Liver (tissue), 9 donors: Measurements from ENCODE around the gene TAAR5. TPM values are rescaled to one million over a fixed set of nuclear protein-coding genes. Genes with fewer than 3 reads are reported as not detected.

ENCODE experiments used
- DNase-seq: peaks from one replicate; pipeline ENCODE4 v3.0.0-alpha.2; 2017; ENCODE audit warnings: low spot score
- H3K27ac ChIP-seq, 2 donors: one replicate each; pipeline ENCODE4 v1.7.0; 2013; ENCODE audit warnings: inconsistent platforms in 2 of 2, low read length in 2 of 2, control low read depth in 1 of 2, low read depth in 1 of 2, mild to moderate bottlenecking in 1 of 2
- H3K27me3 ChIP-seq, 4 donors: one replicate each; pipeline versions ENCODE4 v1.6.1 to v1.7.0; 2013; ENCODE audit warnings: low read length in 3 of 4, inconsistent platforms in 1 of 4, mild to moderate bottlenecking in 1 of 4, moderate library complexity in 1 of 4; ENCODE audit not compliant: control insufficient read depth in 4 of 4, insufficient read depth in 4 of 4
- H3K36me3 ChIP-seq, 4 donors: one replicate each; pipeline versions ENCODE4 v1.6.1 to v1.7.0; 2013; ENCODE audit warnings: low read length in 3 of 4, mild to moderate bottlenecking in 3 of 4, low read depth in 1 of 4, moderate library complexity in 1 of 4; ENCODE audit not compliant: control insufficient read depth in 4 of 4, insufficient read depth in 3 of 4
- H3K4me1 ChIP-seq, 4 donors: one replicate each; pipeline versions ENCODE4 v1.6.1 to v1.7.0; 2013; ENCODE audit warnings: low read length in 3 of 4, mild to moderate bottlenecking in 3 of 4, moderate library complexity in 1 of 4; ENCODE audit not compliant: control insufficient read depth in 4 of 4, insufficient read depth in 4 of 4
- H3K4me3 ChIP-seq, 3 donors: one replicate each; pipeline versions ENCODE4 v1.6.1 to v1.7.0; 2013; ENCODE audit warnings: low read length in 3 of 3, control low read depth in 1 of 3, low read depth in 1 of 3, mild to moderate bottlenecking in 1 of 3
- H3K9ac ChIP-seq, 2 donors: one replicate each; pipeline ENCODE4 v1.7.0; 2013; ENCODE audit warnings: low read length in 2 of 2, mild to moderate bottlenecking in 2 of 2, moderate library complexity in 2 of 2, control low read depth in 1 of 2, low read depth in 1 of 2
- H3K9me3 ChIP-seq, 4 donors: one replicate each; pipeline versions ENCODE4 v1.6.1 to v1.7.0; 2013; ENCODE audit warnings: low read length in 3 of 4; ENCODE audit not compliant: control insufficient read depth in 4 of 4
- ATF3 ChIP-seq: IDR thresholded peaks from 2 replicates; pipeline ENCODE4 v1.6.1; 2016; ENCODE audit warnings: antibody characterized with exemption
- CTCF ChIP-seq: fragments of 150-350 bp; IDR thresholded peaks from 2 replicates; pipeline ENCODE4 v1.5.1; 2017; ENCODE audit warnings: improper control_type of control experiment, low read depth, low read length; ENCODE audit not compliant: missing input control
- EGR1 ChIP-seq, 2 donors: IDR thresholded peaks; 2 replicates each; pipeline ENCODE4 v1.6.1; 2016 to 2018; ENCODE audit warnings: antibody characterized with exemption in 2 of 2, low read depth in 2 of 2
- FOXA1 ChIP-seq: IDR thresholded peaks from 2 replicates; pipeline ENCODE4 v1.6.1; 2016; ENCODE audit warnings: antibody characterized with exemption
- FOXA2 ChIP-seq: IDR thresholded peaks from 2 replicates; pipeline ENCODE4 v1.6.1; 2016; ENCODE audit warnings: antibody characterized with exemption
- GABPA ChIP-seq, 2 donors: IDR thresholded peaks in 1 of 2; conservative IDR thresholded peaks in 1 of 2; 2 replicates each; pipeline ENCODE4 v1.6.1; 2016; ENCODE audit warnings: antibody characterized with exemption in 2 of 2, mild to moderate bottlenecking in 1 of 2, moderate library complexity in 1 of 2
- HNF4A ChIP-seq, 2 donors: conservative IDR thresholded peaks; 2 replicates each; pipeline ENCODE4 v1.6.1; 2016; ENCODE audit warnings: antibody characterized with exemption in 2 of 2, mild to moderate bottlenecking in 2 of 2
- HNF4G ChIP-seq: IDR thresholded peaks from 2 replicates; pipeline ENCODE4 v1.6.1; 2016; ENCODE audit warnings: antibody characterized with exemption
- JUND ChIP-seq, 2 donors: IDR thresholded peaks; 2 replicates each; pipeline ENCODE4 v1.6.1; 2016; ENCODE audit warnings: antibody characterized with exemption in 2 of 2
- MAX ChIP-seq: IDR thresholded peaks from 2 replicates; pipeline ENCODE4 v1.6.1; 2016; ENCODE audit warnings: antibody characterized with exemption
- NR2F2 ChIP-seq: IDR thresholded peaks from 2 replicates; pipeline ENCODE4 v1.6.1; 2016; ENCODE audit warnings: antibody characterized with exemption
- RAD21 ChIP-seq, 2 donors: IDR thresholded peaks; 2 replicates each; pipeline ENCODE4 v1.6.1; 2016; ENCODE audit warnings: antibody characterized with exemption in 2 of 2, mild to moderate bottlenecking in 2 of 2
- REST ChIP-seq: IDR thresholded peaks from 2 replicates; pipeline ENCODE4 v1.6.1; 2016; ENCODE audit warnings: antibody characterized with exemption, mild to moderate bottlenecking
- RXRA ChIP-seq, 2 donors: IDR thresholded peaks; 2 replicates each; pipeline ENCODE4 v1.6.1; 2017 to 2018; ENCODE audit warnings: antibody characterized with exemption in 2 of 2, mild to moderate bottlenecking in 1 of 2
- TAF1 ChIP-seq: conservative IDR thresholded peaks from 2 replicates; pipeline ENCODE4 v1.6.1; 2016; ENCODE audit warnings: antibody characterized with exemption, mild to moderate bottlenecking
- YY1 ChIP-seq: IDR thresholded peaks from 2 replicates; pipeline ENCODE4 v1.6.1; 2016; ENCODE audit warnings: antibody characterized with exemption, mild to moderate bottlenecking
- WGBS: extraction: QIAGEN DNeasy Blood & Tissue Kit; methylation state at CpG from one replicate; pipeline ENCODE4 v1.1.7; 2013; 5-methylcytosine and 5-hydroxymethylcytosine counted together
- polyA plus RNA-seq, 2 donors: library from polyadenylated mRNA; stranded (reverse) in 1 of 2; unstranded in 1 of 2; fragments of 200-250 nt in 1 of 2; fragments of >200 nt in 1 of 2; fragmentation: Nextera tagmentation in 1 of 2; extraction: Ambion mirVana in 1 of 2; gene quantifications; one replicate each; pipeline versions ENCODE4 v1.2.1 to v1.2.3, GENCODE V29; 2013 to 2015
- total RNA-seq, 2 donors: library from RNA; depleted of rRNA; stranded (reverse); fragments of >200 nt; gene quantifications; one replicate each; pipeline ENCODE4 v1.2.3, GENCODE V29; 2014
- donor health status: healthy.
- donor health status: healthy.
- donor health status: healthy.
- donor health status: healthy.
- donor health status: healthy.

TAAR5 gene
- total and polyA plus RNA-seq, 4 donors, result not detected

- no peak overlapping the region for H3K4me3 ChIP-seq
- no peaks in the 10 kb centered on the region for H3K36me3 ChIP-seq
- TF ChIP-seq MAX (no peak), ATF3 (no peak), JUND (IDR thresholded peaks at IDR 0.05) (no peak), NR2F2 (no peak), RAD21 (IDR thresholded peaks at IDR 0.05) (no peak), RXRA (IDR thresholded peaks at IDR 0.05) (no peak), HNF4A (conservative IDR thresholded peaks at IDR 0.05) (no peak), YY1 (no peak), FOXA2 (no peak), CTCF (no peak), EGR1 (IDR thresholded peaks at IDR 0.05; ENCODE audit: low read depth in 2 of 2) (no peak), FOXA1 (no peak), TAF1 (no peak), GABPA (IDR thresholded peaks at IDR 0.05 in 1 of 2, conservative IDR thresholded peaks at IDR 0.05 in 1 of 2) (no peak), HNF4G (no peak), REST (no peak)
- 72% methylated on average over 1 of the region's 1 CpG for WGBS
- H3K27ac ChIP-seq, result no peak overlapping the region
- H3K9me3 ChIP-seq, result no peaks in the 10 kb centered on the region
- DNase-seq, result no peak
- no peak overlapping the region for H3K9ac ChIP-seq
- H3K27me3 ChIP-seq, result no peaks in the 10 kb centered on the region
- peaks cover 3 to 14% (median 5%) of the 10 kb centered on the region in 4 donors for H3K4me1 ChIP-seq
These were observed 27.1 kb upstream of the TAAR5 start for GRCh38 chr6:132616677-132617076.

- WGBS, result 31% methylated on average over 7 of the region's 7 CpGs
- H3K9ac ChIP-seq, result peak overlapping the region; percentile 78 to 82
- TF ChIP-seq TAF1 (peak; percentile 32), REST (peak; percentile 15), MAX (no peak), JUND (IDR thresholded peaks at IDR 0.05) (no peak), YY1 (no peak), RXRA (IDR thresholded peaks at IDR 0.05) (no peak), HNF4G (no peak), HNF4A (conservative IDR thresholded peaks at IDR 0.05) (peak in 1 of 2 donors; percentile 3), NR2F2 (no peak), ATF3 (no peak), RAD21 (IDR thresholded peaks at IDR 0.05) (peak in 1 of 2 donors; percentile 15)
- H3K27ac ChIP-seq, result peak overlapping the region; percentile 74 to 78
- H3K36me3 ChIP-seq, result no peaks in the 10 kb centered on the region
- H3K4me3 ChIP-seq, result peak overlapping the region; percentile 56 to 75 (median 66)
- no peaks in the 10 kb centered on the region for H3K27me3 ChIP-seq
- H3K9me3 ChIP-seq, result no peaks in the 10 kb centered on the region
- no peak for DNase-seq
- peaks cover 3 to 17% (median 5%) of the 10 kb centered on the region in 4 donors for H3K4me1 ChIP-seq
These were observed 25.0 kb upstream of the TAAR5 start for GRCh38 chr6:132614554-132614953.
